ENCODE measurements around the gene SUSD3. TPM values are rescaled to one million over a fixed set of nuclear protein-coding genes. Genes with fewer than 3 reads are reported as not detected.
A peak's percentile ranks its signal among the peaks of the same experiment; 100 is the strongest.

SUSD3 gene
- total and polyA plus RNA-seq, 2 of the 8 experiments (the other 6 are each of a cell fraction or from before 2014, with no cell fraction given): 5.5 to 35.4 TPM

DNA sequence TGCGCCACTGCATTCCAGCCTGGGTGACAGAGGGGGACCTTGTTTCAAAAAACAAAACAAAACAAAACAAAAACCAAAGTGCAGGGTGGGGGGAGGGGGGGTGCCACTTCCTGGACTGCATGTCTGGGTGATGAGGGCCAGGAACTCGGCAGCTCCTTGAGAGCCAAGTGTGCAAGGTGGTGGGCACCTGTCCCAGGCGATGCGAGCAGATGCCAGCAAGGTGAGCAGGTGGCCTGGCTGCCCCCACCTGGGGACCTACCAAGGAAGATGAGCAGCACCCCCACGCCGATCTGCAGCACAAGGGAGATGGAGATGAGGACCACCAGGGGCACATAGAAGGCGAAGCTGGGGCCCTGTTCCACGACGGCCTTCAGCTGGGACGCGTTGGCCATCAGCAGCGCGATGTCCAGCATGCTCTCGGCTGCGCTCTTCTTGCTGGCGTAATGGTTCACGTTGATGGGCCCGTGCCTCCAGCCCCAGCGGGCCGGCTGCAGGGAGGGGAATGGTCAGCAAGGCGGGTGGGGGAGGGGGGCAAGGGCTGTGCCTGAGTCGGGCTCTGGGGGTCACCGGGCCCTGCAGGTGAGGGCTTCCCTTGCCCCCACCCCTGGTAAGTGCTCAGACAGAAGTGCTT lies 67.8 kb downstream of the SUSD3 start:
- peaks cover 0 to 4% of the 10 kb centered on the region in 2 experiments; a peak in 1 of 4 replicates for H3K79me2 ChIP-seq (ENCODE audit: control insufficient read depth in 1 of 2, insufficient read depth in 2 of 2, low read length in 2 of 2)
- no peak overlapping the region for H2BK20ac ChIP-seq (ENCODE audit: low read length)
- 85% methylated on average over 20 of the region's 23 CpGs; no CpG with 5 or more reads in 1 of the 2 experiments for whole genome bisulfite sequencing, 2 experiments (ENCODE audit: extremely low coverage in 1 of 2, insufficient coverage in 1 of 2, insufficient read length in 1 of 2, insufficient replicate concordance in 2 of 2, low coverage in 1 of 2, low lambda C conversion rate in 2 of 2, missing lambda C conversion rate in 1 of 2)
- no peak overlapping the region for H4K5ac ChIP-seq (ENCODE audit: insufficient read length, low read depth, low read length)
- H2BK12ac ChIP-seq (ENCODE audit: low read depth, low read length): no peak overlapping the region; the same call in 1 of the 2 replicates
- H2BK15ac ChIP-seq (ENCODE audit: low read length): no peak overlapping the region; the same call in 1 of the 2 replicates
- no peak overlapping the region for H3K14ac ChIP-seq (ENCODE audit: insufficient read length)
- H2AK5ac ChIP-seq (ENCODE audit: low read depth, low read length): no peak overlapping the region
- H3K27ac ChIP-seq (ENCODE audit: low read depth, low read length): no peak overlapping the region
- FAIRE-seq (no peak), DNase-seq (ENCODE audit: low read depth in 1 of 2, low spot score in 2 of 2) (no peak)
- H3K79me1 ChIP-seq (ENCODE audit: low read depth, low read length): peaks cover 5% of the 10 kb centered on the region
- 0 out of 2 replicates have a peak, but pooled peaks cover 1% of the 10 kb centered on the region for H3K23me2 ChIP-seq (ENCODE audit: low read depth, low read length)
- ChIA-PET CTCF (ENCODE audit: partially characterized antibody) (interaction anchor here (1.0 to 1.6 kb wide), 6 partner anchors 11 to 39 kb away, joined by 3 to 9 read pairs (median 4); no protein-coding TSS in a partner anchor), POLR2A (ENCODE audit: partially characterized antibody) (no interaction called here)
- no peak overlapping the region for H4K8ac ChIP-seq (ENCODE audit: extremely low read depth, insufficient read depth, low read length)
- H3K56ac ChIP-seq (replicated peaks; ENCODE audit: insufficient read length, low read depth, low read length): no peak overlapping the region
- H3K36me3 ChIP-seq (ENCODE audit: control insufficient read depth in 2 of 4, insufficient read depth in 4 of 4, low read length in 3 of 4): peaks cover 0 to 4% (median 0%) of the 10 kb centered on the region in 4 experiments; a peak in 1 of 8 replicates
- no peak overlapping the region for H2AFZ ChIP-seq (ENCODE audit: low read length)
- H3K18ac ChIP-seq (ENCODE audit: extremely low read depth, low read length): no peak overlapping the region; the same call in 1 of the 2 replicates
- H3K4me1 ChIP-seq (replicated peaks in 1 of 4; ENCODE audit: control insufficient read depth in 3 of 4, insufficient read depth in 4 of 4, low read length in 3 of 4): peaks cover 0 to 14% (median 10%) of the 10 kb centered on the region in 4 experiments; a peak in 6 of 7 replicates
- no peak overlapping the region for H3K4me2 ChIP-seq (ENCODE audit: insufficient read depth in 1 of 2, low read depth in 2 of 2, low read length in 2 of 2)
- no peak overlapping the region for H3K4me3 ChIP-seq (ENCODE audit: extremely low read depth in 1 of 4, insufficient read depth in 2 of 4, low read depth in 3 of 4, low read length in 4 of 4)
- no peak overlapping the region for H3K23ac ChIP-seq (ENCODE audit: insufficient read length)
- H4K20me1 ChIP-seq (replicated peaks in 1 of 2; ENCODE audit: control insufficient read depth in 1 of 2, insufficient read depth in 2 of 2, low read length in 2 of 2): peaks cover 0 to 18% of the 10 kb centered on the region in 2 experiments
- H3K9me3 ChIP-seq (ENCODE audit: insufficient read depth in 2 of 2, low read depth in 1 of 2, low read length in 1 of 2): no peaks in the 10 kb centered on the region
- H3K9ac ChIP-seq (replicated peaks in 1 of 4; ENCODE audit: extremely low read depth in 1 of 4, low read depth in 3 of 4, low read length in 3 of 4): no peak overlapping the region
- H3K4ac ChIP-seq (replicated peaks; ENCODE audit: insufficient read length, low read depth, low read length): peak overlapping the region; percentile 95
- no peaks in the 10 kb centered on the region; a peak in 1 of 7 replicates for H3K27me3 ChIP-seq (replicated peaks in 1 of 4; ENCODE audit: control insufficient read depth in 3 of 4, extremely low read depth in 1 of 4, insufficient read depth in 3 of 4, low read length in 3 of 4)
- peak overlapping the region; percentile 65 for H4K91ac ChIP-seq (replicated peaks; ENCODE audit: insufficient read length, low read length)
- peak overlapping the region; percentile 75; the same call in 1 of the 2 replicates for H2BK5ac ChIP-seq (ENCODE audit: low read depth, low read length)
- H2BK120ac ChIP-seq (replicated peaks; ENCODE audit: low read depth, low read length): no peak overlapping the region
- no peak for TF ChIP-seq SP1 (IDR thresholded peaks at IDR 0.05; ENCODE audit: low read depth, low read length)
- no peak for TF ChIP-seq BCL11A (IDR thresholded peaks at IDR 0.05; ENCODE audit: low read depth in 2 of 2, low read length in 2 of 2)
- TF ChIP-seq CBX8 (IDR thresholded peaks at IDR 0.05; ENCODE audit: borderline replicate concordance, low read depth, low read length): no peak
- TF ChIP-seq RBBP5 (IDR thresholded peaks at IDR 0.05; ENCODE audit: borderline replicate concordance, low read depth, low read length): no peak
- TF ChIP-seq JUND (IDR thresholded peaks at IDR 0.05; ENCODE audit: low read length): no peak
- no peak for TF ChIP-seq RAD21 (IDR thresholded peaks at IDR 0.05 in 1 of 2, conservative IDR thresholded peaks at IDR 0.05 in 1 of 2; ENCODE audit: low read depth in 2 of 2, low read length in 2 of 2)
- no peak for TF ChIP-seq ASH2L (IDR thresholded peaks at IDR 0.05; ENCODE audit: low read length)
- TF ChIP-seq, protein P1, sequence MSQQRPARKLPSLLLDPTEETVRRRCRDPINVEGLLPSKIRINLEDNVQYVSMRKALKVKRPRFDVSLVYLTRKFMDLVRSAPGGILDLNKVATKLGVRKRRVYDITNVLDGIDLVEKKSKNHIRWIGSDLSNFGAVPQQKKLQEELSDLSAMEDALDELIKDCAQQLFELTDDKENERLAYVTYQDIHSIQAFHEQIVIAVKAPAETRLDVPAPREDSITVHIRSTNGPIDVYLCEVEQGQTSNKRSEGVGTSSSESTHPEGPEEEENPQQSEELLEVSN (IDR thresholded peaks at IDR 0.05): no peak
- TF ChIP-seq RXRA (IDR thresholded peaks at IDR 0.05; ENCODE audit: insufficient read depth, low read depth, low read length): no peak
- TF ChIP-seq BRCA1 (IDR thresholded peaks at IDR 0.05; ENCODE audit: low read depth, low read length): no peak
- no peak for TF ChIP-seq HDAC6 (IDR thresholded peaks at IDR 0.05; ENCODE audit: low read depth, low read length)

Data from H1 (cell line).